ENCODE measurements around the gene ZNF236. TPM values are rescaled to one million over a fixed set of nuclear protein-coding genes. Genes with fewer than 3 reads are reported as not detected.
A peak's percentile ranks its signal among the peaks of the same experiment; 100 is the strongest.

The ZNF236 gene
- total RNA-seq, 1 donor from 2014 or later = 13.3 TPM

DNA sequence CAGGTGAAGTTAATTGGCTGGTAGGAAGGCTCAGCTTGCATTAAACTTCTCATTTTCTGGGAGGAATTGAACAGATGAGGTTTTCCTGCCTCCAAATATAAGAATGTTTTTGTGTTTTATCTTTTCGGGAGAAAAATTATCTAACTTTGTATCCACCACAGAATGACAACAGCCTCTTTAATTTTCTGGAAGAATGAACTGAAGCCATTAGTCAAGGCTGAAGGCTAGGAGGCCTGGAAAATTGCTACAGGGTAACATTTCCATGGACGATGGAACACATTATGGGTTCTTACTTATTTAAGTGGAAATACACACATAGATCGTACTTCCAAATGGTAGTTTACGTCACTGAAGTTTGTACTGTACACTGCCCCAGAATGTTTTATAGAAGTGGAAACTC is 28.0 kb upstream of the ZNF236 start:
- no peaks in the 10 kb centered on the region for H3K79me2 ChIP-seq (ENCODE audit: insufficient read depth, low read length)
- Mint-ChIP-seq H3K9me3 (ENCODE audit: unreplicated experiment) (peaks cover 17% of the 10 kb centered on the region), H3K27me3 (ENCODE audit: low read depth, unreplicated experiment) (no peaks in the 10 kb centered on the region), H3K36me3 (ENCODE audit: low read depth, unreplicated experiment) (no peaks in the 10 kb centered on the region), H3K4me3 (ENCODE audit: unreplicated experiment) (no peak overlapping the region), H3K27ac (ENCODE audit: unreplicated experiment) (no peak overlapping the region), H3K4me1 (ENCODE audit: low read depth, unreplicated experiment) (no peaks in the 10 kb centered on the region)
- DNase-seq (ENCODE audit: low read depth) (no peak), FAIRE-seq (no peak)
- H3K4me2 ChIP-seq (ENCODE audit: low read length) = no peak overlapping the region
- no peaks in the 10 kb centered on the region for H4K20me1 ChIP-seq (ENCODE audit: insufficient read depth, low read length)
- H3K4me1 ChIP-seq (ENCODE audit: insufficient read depth, low read length) = no peaks in the 10 kb centered on the region
- TF ChIP-seq EZH2 (IDR thresholded peaks at IDR 0.05; ENCODE audit: insufficient read depth, low read length) = no peak
- TF ChIP-seq, protein P1, sequence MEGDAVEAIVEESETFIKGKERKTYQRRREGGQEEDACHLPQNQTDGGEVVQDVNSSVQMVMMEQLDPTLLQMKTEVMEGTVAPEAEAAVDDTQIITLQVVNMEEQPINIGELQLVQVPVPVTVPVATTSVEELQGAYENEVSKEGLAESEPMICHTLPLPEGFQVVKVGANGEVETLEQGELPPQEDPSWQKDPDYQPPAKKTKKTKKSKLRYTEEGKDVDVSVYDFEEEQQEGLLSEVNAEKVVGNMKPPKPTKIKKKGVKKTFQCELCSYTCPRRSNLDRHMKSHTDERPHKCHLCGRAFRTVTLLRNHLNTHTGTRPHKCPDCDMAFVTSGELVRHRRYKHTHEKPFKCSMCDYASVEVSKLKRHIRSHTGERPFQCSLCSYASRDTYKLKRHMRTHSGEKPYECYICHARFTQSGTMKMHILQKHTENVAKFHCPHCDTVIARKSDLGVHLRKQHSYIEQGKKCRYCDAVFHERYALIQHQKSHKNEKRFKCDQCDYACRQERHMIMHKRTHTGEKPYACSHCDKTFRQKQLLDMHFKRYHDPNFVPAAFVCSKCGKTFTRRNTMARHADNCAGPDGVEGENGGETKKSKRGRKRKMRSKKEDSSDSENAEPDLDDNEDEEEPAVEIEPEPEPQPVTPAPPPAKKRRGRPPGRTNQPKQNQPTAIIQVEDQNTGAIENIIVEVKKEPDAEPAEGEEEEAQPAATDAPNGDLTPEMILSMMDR (IDR thresholded peaks at IDR 0.05; ENCODE audit: insufficient read depth, low read depth, low read length) = no peak
- no peak overlapping the region for H2AFZ ChIP-seq (ENCODE audit: low read depth, low read length)
- H3K36me3 ChIP-seq (ENCODE audit: insufficient read depth, low read length) = no peaks in the 10 kb centered on the region
- H3K27me3 ChIP-seq (ENCODE audit: insufficient read depth, low read length) = no peaks in the 10 kb centered on the region
- no peaks in the 10 kb centered on the region for H3K9me3 ChIP-seq (ENCODE audit: insufficient read depth, low read depth, low read length)
- H3K4me3 ChIP-seq (ENCODE audit: insufficient read depth, low read depth, low read length) = no peak overlapping the region
- H3K9ac ChIP-seq (ENCODE audit: low read length) = no peak overlapping the region
- H3K27ac ChIP-seq (ENCODE audit: low read depth, low read length) = no peak overlapping the region

DNA sequence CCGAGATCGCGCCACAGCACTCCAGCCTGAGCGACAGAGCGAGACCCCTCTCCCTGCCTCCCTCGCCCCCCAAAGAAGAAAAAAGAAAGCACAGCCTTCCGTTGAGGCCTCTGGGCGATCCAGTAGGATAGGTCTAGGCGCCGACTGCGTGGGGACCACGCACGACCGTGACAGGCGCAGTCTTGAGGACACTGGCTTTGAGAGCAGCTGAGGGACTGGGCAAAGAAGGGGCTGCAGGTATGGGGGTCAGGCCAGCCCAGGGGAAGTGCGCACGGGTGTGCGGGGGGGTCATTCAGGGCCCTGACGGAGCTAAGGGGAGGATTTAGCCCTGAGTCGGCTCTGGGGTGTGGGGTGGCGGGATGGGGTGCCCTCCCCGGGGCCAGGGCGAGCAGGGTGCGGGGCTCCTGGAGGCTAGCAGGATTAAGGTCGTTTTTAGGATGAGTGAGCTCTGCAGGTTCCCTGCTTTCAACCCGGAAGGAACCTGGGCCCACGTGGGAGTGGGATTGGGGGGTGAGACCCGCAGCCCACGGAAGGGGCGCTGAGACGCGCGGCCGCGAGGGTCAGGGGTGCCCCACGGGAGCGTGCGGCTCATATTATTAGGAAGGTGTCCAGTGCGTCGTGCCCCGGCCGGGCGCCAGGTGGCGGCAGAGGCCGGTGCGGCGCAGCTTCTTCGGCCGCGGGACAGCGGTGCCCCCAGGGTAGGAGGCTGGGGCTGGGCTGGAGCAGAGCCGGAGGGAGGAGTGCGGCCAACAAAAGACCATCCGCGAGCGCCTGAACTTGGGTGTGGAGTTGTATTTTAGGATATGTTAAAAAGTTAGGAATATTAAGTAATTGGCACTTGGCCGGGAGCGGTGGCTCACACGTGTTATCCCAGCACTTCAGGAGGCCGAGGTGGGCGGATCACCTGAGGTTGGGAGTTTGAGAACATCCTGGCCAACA is 20.5 kb upstream of the ZNF236 start:
- no peaks in the 10 kb centered on the region for H3K36me3 ChIP-seq (ENCODE audit: insufficient read depth, low read length)
- Mint-ChIP-seq H3K27ac (ENCODE audit: unreplicated experiment) (no peak overlapping the region), H3K36me3 (ENCODE audit: low read depth, unreplicated experiment) (no peaks in the 10 kb centered on the region), H3K27me3 (ENCODE audit: low read depth, unreplicated experiment) (no peaks in the 10 kb centered on the region), H3K9me3 (ENCODE audit: unreplicated experiment) (peaks cover 2% of the 10 kb centered on the region), H3K4me1 (ENCODE audit: low read depth, unreplicated experiment) (peaks cover 10% of the 10 kb centered on the region), H3K4me3 (ENCODE audit: unreplicated experiment) (peak overlapping the region; percentile 62)
- DNase-seq (ENCODE audit: low read depth) (no peak), FAIRE-seq (no peak)
- H3K27ac ChIP-seq (ENCODE audit: low read depth, low read length) = no peak overlapping the region
- no peaks in the 10 kb centered on the region for H3K79me2 ChIP-seq (ENCODE audit: insufficient read depth, low read length)
- no peaks in the 10 kb centered on the region for H4K20me1 ChIP-seq (ENCODE audit: insufficient read depth, low read length)
- H3K27me3 ChIP-seq (ENCODE audit: insufficient read depth, low read length) = no peaks in the 10 kb centered on the region
- TF ChIP-seq, protein P1 (IDR thresholded peaks at IDR 0.05; ENCODE audit: insufficient read depth, low read depth, low read length) = peak; percentile 43
- no peak for TF ChIP-seq EZH2 (IDR thresholded peaks at IDR 0.05; ENCODE audit: insufficient read depth, low read length)
- peaks cover 3% of the 10 kb centered on the region for H3K4me1 ChIP-seq (ENCODE audit: insufficient read depth, low read length)
- H3K9me3 ChIP-seq (ENCODE audit: insufficient read depth, low read depth, low read length) = no peaks in the 10 kb centered on the region
- H3K4me3 ChIP-seq (ENCODE audit: insufficient read depth, low read depth, low read length) = no peak overlapping the region
- peak overlapping the region; percentile 13 for H3K9ac ChIP-seq (ENCODE audit: low read length)
- H2AFZ ChIP-seq (ENCODE audit: low read depth, low read length) = peak overlapping the region; percentile 67
- H3K4me2 ChIP-seq (ENCODE audit: low read length) = peak overlapping the region; percentile 82

DNA sequence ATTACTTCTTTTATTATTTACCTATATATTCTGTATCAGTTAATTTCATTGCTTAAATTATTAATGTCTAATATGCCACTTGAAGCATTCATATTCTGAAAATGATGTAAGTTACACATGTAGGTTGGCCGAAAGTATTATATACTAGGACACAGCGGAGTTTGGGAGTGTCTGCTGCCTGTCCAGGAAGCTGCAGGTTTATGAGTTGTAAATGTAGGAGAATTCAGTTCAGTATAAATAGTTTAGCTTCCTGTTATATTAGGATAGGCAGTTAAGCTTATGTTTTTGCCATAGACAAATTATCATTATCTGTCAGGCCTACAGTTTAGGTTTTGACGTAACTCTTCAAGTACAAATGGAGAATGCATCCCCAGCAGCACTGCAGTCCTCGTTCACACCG is 18.9 kb upstream of the ZNF236 start:
- H3K4me3 ChIP-seq (ENCODE audit: insufficient read depth, low read depth, low read length) = no peak overlapping the region
- no peak overlapping the region for H3K27ac ChIP-seq (ENCODE audit: low read depth, low read length)
- no peak for FAIRE-seq
- peaks cover 3% of the 10 kb centered on the region for H3K4me1 ChIP-seq (ENCODE audit: insufficient read depth, low read length)
- H3K4me3 Mint-ChIP-seq (ENCODE audit: unreplicated experiment) = no peak overlapping the region
- H3K9me3 ChIP-seq (ENCODE audit: insufficient read depth, low read depth, low read length) = no peaks in the 10 kb centered on the region
- no peaks in the 10 kb centered on the region for H3K27me3 Mint-ChIP-seq (ENCODE audit: low read depth, unreplicated experiment)
- no peaks in the 10 kb centered on the region for H3K27me3 ChIP-seq (ENCODE audit: insufficient read depth, low read length)
- H3K4me2 ChIP-seq (ENCODE audit: low read length) = peak overlapping the region; percentile 77
- H3K9ac ChIP-seq (ENCODE audit: low read length) = no peak overlapping the region
- DNase-seq (ENCODE audit: low read depth) = no peak
- TF ChIP-seq, protein P1 (IDR thresholded peaks at IDR 0.05; ENCODE audit: insufficient read depth, low read depth, low read length) = no peak
- no peak for TF ChIP-seq EZH2 (IDR thresholded peaks at IDR 0.05; ENCODE audit: insufficient read depth, low read length)
- peaks cover 10% of the 10 kb centered on the region for H3K4me1 Mint-ChIP-seq (ENCODE audit: low read depth, unreplicated experiment)
- no peaks in the 10 kb centered on the region for H3K9me3 Mint-ChIP-seq (ENCODE audit: unreplicated experiment)
- H3K36me3 Mint-ChIP-seq (ENCODE audit: low read depth, unreplicated experiment) = peaks cover under 1% of the 10 kb centered on the region
- no peaks in the 10 kb centered on the region for H3K36me3 ChIP-seq (ENCODE audit: insufficient read depth, low read length)
- H3K27ac Mint-ChIP-seq (ENCODE audit: unreplicated experiment) = no peak overlapping the region
- H4K20me1 ChIP-seq (ENCODE audit: insufficient read depth, low read length) = no peaks in the 10 kb centered on the region
- H3K79me2 ChIP-seq (ENCODE audit: insufficient read depth, low read length) = no peaks in the 10 kb centered on the region
- peak overlapping the region; percentile 66 for H2AFZ ChIP-seq (ENCODE audit: low read depth, low read length)
